GM06990 (cell line): ENCODE measurements around the gene FLACC1.

Experiments used
- DNase-seq: peaks from one replicate; pipeline ENCODE4 v3.0.0-alpha.2; 2011; ENCODE audit not compliant: insufficient read length; ENCODE audit errors: extremely low read depth
- H3K27me3 ChIP-seq: replicated peaks from 2 replicates; pipeline ENCODE4 v1.6.0; 2011; ENCODE audit warnings: low read length; ENCODE audit not compliant: control insufficient read depth, insufficient read depth
- H3K36me3 ChIP-seq: 2 replicates; pipeline ENCODE4 v1.5.1; 2011; ENCODE audit warnings: low read length; ENCODE audit not compliant: control insufficient read depth, insufficient read depth
- H3K4me3 ChIP-seq: replicated peaks from 2 replicates; pipeline ENCODE4 v1.5.1; 2011; ENCODE audit warnings: low read depth, mild to moderate bottlenecking, control low read depth, low read length
- TF ChIP-seq, protein P1 (sequence below): IDR thresholded peaks from 2 replicates; pipeline ENCODE4 v1.5.1; 2011; ENCODE audit warnings: low read length, control low read depth, mild to moderate bottlenecking, inconsistent platforms; ENCODE audit not compliant: insufficient read depth, poor library complexity, severe bottlenecking

The FLACC1 gene

DNA sequence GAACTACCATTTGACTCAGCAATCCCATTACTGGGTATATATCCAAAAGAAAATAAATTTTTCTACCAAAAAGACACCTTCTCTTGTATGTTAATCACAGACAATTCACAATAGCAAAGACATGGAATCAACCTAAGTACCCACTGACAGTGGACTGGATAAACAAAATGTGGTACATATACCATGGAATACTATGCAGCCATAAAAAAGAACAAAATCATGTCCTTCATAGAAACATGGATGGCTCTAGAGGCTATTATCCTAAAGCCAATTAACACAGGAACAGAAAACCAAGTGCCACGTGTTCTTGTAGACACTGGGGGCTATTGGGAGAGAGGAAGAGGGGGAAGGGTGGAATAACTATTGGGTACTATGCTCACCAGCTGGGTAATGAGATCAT is 27.7 kb downstream of the FLACC1 start:
- Histone ChIP-seq H3K27me3 (no peaks in the 10 kb centered on the region), H3K36me3 (no peaks in the 10 kb centered on the region), H3K4me3 (no peak overlapping the region)
- no peak for DNase-seq
- TF ChIP-seq, protein P1, sequence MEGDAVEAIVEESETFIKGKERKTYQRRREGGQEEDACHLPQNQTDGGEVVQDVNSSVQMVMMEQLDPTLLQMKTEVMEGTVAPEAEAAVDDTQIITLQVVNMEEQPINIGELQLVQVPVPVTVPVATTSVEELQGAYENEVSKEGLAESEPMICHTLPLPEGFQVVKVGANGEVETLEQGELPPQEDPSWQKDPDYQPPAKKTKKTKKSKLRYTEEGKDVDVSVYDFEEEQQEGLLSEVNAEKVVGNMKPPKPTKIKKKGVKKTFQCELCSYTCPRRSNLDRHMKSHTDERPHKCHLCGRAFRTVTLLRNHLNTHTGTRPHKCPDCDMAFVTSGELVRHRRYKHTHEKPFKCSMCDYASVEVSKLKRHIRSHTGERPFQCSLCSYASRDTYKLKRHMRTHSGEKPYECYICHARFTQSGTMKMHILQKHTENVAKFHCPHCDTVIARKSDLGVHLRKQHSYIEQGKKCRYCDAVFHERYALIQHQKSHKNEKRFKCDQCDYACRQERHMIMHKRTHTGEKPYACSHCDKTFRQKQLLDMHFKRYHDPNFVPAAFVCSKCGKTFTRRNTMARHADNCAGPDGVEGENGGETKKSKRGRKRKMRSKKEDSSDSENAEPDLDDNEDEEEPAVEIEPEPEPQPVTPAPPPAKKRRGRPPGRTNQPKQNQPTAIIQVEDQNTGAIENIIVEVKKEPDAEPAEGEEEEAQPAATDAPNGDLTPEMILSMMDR, result no peak

DNA sequence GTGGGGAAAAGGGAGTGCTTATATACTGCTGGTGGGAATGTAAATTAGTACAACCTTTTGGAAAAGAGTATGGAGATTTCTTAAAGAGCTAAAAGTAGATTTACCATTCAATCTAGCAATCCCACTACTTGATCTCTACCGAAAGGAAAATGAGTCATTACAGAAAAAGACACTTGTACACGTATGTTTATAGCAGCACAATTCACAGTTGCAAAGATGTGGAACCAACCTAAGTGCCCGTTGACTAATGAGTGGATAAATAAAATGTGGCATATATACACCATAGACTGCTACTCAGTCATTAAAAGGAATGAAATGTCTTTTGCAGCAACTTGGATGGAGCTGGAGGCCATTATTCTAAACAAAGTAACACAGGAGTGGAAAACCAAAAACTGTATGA is 29.5 kb downstream of the FLACC1 start:
- Histone ChIP-seq H3K36me3 (no peaks in the 10 kb centered on the region), H3K4me3 (no peak overlapping the region), H3K27me3 (no peaks in the 10 kb centered on the region)
- TF ChIP-seq, protein P1, result no peak
- DNase-seq, result no peak

DNA sequence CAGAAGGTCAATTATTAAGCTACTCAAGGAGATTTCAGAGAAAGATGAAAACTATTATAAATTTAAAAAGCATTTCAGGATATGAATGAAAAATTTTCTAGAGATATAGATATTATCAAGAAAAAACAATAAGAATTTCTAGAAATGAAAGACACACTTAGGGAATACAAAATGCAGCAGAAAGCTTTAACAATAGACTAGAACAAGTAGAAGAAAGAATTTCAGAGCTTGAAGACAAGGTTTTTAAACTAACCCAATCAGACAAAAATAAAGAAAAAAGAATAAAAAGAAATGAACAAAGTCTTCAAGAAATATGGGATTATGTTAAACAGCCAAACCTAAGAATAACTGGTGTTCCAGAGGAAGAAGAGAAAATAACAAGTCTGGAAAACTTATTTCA is 34.4 kb downstream of the FLACC1 start:
- no peaks in the 10 kb centered on the region for H3K27me3 ChIP-seq
- no peak for DNase-seq
- no peak overlapping the region for H3K4me3 ChIP-seq
- no peaks in the 10 kb centered on the region for H3K36me3 ChIP-seq
- TF ChIP-seq, protein P1, result no peak

DNA sequence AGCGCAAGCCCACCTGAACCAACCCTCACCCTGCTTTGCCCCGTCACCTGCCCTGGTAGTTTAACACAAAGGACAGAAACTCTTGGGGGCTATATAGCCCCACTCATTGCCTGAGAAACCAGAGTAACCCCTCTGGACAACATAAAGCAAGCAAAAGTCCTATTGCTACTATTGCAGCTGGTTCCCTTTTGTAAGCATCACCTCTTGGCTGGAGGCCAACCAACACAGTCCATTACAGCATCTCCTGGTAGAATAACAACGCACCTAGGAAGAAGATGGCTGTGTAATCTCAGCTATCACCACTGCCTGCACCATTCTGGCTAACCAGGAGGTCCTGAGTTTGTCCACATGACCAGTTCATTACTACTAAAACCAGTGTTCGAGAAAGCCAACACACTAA is 36.4 kb downstream of the FLACC1 start:
- DNase-seq, result no peak
- H3K27me3 ChIP-seq, result no peaks in the 10 kb centered on the region
- no peak overlapping the region for H3K4me3 ChIP-seq
- TF ChIP-seq, protein P1, result no peak
- no peaks in the 10 kb centered on the region for H3K36me3 ChIP-seq

DNA sequence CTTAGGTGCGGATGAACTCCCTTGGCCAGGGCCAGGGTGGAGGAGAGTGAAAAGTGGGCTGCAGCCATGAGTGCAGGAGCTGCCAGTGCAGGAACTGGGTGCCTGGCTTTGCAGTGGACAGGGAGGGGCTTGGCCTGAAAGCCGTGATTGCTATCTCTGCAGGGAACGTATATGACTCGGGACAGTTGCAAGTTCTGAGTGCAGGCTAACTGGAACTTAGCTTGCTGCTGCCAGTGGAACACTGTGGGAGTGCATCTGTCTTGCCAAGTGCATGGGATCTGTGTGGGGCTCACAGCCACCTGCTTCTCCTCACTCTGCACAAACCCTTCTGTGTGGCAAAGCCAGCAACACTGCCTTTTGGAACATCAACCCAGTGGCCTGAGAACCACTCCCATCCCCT is 36.9 kb downstream of the FLACC1 start:
- TF ChIP-seq, protein P1, result no peak
- no peaks in the 10 kb centered on the region for H3K27me3 ChIP-seq
- DNase-seq, result no peak
- H3K36me3 ChIP-seq, result no peaks in the 10 kb centered on the region
- H3K4me3 ChIP-seq, result no peak overlapping the region

DNA sequence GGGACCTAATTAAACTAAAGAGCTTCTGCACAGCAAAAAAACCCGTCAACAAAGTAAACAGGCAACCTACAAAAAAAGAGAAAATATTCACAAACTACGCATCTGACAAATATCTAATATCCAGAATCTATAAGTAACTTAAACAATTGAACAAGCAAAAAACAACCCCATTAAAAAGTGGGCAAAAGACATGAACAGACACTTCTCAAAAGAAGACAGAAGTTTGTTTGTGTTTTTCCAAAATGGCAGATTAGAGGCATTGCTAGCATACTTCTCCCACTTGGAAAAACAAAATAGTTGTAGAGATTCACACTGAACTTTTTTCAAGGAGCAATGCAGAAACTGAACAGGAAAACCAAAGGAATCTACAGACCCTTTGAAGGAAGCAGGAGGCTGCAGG is 37.6 kb downstream of the FLACC1 start:
- Histone ChIP-seq H3K36me3 (no peaks in the 10 kb centered on the region), H3K27me3 (no peaks in the 10 kb centered on the region), H3K4me3 (no peak overlapping the region)
- TF ChIP-seq, protein P1, result no peak
- DNase-seq, result no peak
